C4-2B (cell line): Measurements from ENCODE around the gene PI16.
A peak's percentile ranks its signal among the peaks of the same experiment; 100 is the strongest.

Experiments used
- ZFX ChIP-seq: fragments of 450-650 bp; IDR thresholded peaks from 2 replicates; pipeline ENCODE4 v1.6.1; 2017
- TF ChIP-seq, protein P1 (sequence below): fragments of 450-650 bp; conservative IDR thresholded peaks from 2 replicates; pipeline ENCODE4 v1.5.1; 2017; ENCODE audit warnings: mild to moderate bottlenecking

DNA sequence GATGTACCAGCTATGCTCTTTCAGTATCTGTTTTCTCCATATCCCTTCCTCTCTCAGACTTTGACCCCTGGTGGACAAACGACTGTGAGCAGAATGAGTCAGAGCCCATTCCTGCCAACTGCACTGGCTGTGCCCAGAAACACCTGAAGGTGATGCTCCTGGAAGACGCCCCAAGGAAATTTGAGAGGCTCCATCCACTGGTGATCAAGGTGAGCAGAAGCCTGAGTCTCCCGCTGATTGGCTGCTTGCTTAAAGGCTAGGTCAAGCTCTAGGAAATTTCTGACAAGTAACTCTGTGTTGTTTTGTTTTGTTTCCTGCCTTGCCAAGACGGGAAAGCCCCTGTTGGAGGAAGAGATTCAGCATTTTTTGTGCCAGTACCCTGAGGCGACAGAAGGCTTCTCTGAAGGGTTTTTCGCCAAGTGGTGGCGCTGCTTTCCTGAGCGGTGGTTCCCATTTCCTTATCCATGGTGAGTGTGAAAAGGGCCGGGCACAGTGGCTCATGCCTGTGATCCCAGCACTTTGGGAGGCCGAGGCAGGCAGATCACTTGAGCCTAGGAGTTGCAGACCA, 40.2 kb upstream of the PI16 start:
- TF ChIP-seq, protein P1, sequence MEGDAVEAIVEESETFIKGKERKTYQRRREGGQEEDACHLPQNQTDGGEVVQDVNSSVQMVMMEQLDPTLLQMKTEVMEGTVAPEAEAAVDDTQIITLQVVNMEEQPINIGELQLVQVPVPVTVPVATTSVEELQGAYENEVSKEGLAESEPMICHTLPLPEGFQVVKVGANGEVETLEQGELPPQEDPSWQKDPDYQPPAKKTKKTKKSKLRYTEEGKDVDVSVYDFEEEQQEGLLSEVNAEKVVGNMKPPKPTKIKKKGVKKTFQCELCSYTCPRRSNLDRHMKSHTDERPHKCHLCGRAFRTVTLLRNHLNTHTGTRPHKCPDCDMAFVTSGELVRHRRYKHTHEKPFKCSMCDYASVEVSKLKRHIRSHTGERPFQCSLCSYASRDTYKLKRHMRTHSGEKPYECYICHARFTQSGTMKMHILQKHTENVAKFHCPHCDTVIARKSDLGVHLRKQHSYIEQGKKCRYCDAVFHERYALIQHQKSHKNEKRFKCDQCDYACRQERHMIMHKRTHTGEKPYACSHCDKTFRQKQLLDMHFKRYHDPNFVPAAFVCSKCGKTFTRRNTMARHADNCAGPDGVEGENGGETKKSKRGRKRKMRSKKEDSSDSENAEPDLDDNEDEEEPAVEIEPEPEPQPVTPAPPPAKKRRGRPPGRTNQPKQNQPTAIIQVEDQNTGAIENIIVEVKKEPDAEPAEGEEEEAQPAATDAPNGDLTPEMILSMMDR: peak; percentile 61
- TF ChIP-seq ZFX: no peak
